C4-2B (cell line): Measurements from ENCODE around the gene MROH2A.

Experiments
- ZFX ChIP-seq: fragments of 450-650 bp; IDR thresholded peaks from 2 replicates; pipeline ENCODE4 v1.6.1; 2017
- TF ChIP-seq, protein P1 (sequence below): fragments of 450-650 bp; conservative IDR thresholded peaks from 2 replicates; pipeline ENCODE4 v1.5.1; 2017; ENCODE audit warnings: mild to moderate bottlenecking

GRCh38 chr2:233816334-233816733 is 38.2 kb downstream of the MROH2A start:
- TF ChIP-seq, protein P1, sequence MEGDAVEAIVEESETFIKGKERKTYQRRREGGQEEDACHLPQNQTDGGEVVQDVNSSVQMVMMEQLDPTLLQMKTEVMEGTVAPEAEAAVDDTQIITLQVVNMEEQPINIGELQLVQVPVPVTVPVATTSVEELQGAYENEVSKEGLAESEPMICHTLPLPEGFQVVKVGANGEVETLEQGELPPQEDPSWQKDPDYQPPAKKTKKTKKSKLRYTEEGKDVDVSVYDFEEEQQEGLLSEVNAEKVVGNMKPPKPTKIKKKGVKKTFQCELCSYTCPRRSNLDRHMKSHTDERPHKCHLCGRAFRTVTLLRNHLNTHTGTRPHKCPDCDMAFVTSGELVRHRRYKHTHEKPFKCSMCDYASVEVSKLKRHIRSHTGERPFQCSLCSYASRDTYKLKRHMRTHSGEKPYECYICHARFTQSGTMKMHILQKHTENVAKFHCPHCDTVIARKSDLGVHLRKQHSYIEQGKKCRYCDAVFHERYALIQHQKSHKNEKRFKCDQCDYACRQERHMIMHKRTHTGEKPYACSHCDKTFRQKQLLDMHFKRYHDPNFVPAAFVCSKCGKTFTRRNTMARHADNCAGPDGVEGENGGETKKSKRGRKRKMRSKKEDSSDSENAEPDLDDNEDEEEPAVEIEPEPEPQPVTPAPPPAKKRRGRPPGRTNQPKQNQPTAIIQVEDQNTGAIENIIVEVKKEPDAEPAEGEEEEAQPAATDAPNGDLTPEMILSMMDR = no peak
- no peak for TF ChIP-seq ZFX
